PC-3 (cell line): ENCODE results near the gene MBNL1.

Experiments
- EZH2 ChIP-seq: fragments of 300-600 bp; sonication (generic); IDR thresholded peaks from one replicate; pipeline ENCODE4 v1.6.1; 2017; ENCODE audit warnings: antibody characterized with exemption, mild to moderate bottlenecking, low read length; ENCODE audit not compliant: unreplicated experiment
- EZH2phosphoT487 ChIP-seq: fragments of 300-600 bp; sonication (generic); IDR thresholded peaks from 2 replicates; pipeline ENCODE4 v1.6.1; 2018; ENCODE audit warnings: mild to moderate bottlenecking, antibody characterized with exemption, low read length, borderline replicate concordance
- TF ChIP-seq, protein P1 (sequence below): fragments of 300-600 bp; sonication (generic); conservative IDR thresholded peaks from 2 replicates; pipeline ENCODE4 v1.5.1; 2017; ENCODE audit warnings: antibody characterized with exemption, low read depth, mild to moderate bottlenecking, low read length

DNA sequence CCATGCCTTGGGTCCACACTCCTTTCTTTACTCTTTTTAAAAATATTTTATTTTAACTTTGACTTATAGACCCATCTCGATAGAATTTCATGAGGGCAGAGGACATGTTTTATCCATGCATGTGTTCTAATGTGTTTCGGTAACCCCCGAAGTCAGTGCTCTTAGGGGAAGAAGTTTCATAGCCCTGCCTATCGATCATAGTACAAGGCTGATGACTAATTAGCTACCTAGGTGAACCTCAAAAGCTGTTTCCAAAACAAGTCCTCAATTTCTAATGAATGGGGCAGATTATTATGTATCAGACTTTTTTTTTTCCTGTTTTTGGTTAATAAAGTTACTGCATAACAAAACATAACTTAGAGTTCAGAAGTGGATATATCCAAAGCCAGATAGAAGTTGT, 82.0 kb downstream of the MBNL1 start:
- TF ChIP-seq EZH2 (no peak), EZH2phosphoT487 (no peak)
- TF ChIP-seq, protein P1, sequence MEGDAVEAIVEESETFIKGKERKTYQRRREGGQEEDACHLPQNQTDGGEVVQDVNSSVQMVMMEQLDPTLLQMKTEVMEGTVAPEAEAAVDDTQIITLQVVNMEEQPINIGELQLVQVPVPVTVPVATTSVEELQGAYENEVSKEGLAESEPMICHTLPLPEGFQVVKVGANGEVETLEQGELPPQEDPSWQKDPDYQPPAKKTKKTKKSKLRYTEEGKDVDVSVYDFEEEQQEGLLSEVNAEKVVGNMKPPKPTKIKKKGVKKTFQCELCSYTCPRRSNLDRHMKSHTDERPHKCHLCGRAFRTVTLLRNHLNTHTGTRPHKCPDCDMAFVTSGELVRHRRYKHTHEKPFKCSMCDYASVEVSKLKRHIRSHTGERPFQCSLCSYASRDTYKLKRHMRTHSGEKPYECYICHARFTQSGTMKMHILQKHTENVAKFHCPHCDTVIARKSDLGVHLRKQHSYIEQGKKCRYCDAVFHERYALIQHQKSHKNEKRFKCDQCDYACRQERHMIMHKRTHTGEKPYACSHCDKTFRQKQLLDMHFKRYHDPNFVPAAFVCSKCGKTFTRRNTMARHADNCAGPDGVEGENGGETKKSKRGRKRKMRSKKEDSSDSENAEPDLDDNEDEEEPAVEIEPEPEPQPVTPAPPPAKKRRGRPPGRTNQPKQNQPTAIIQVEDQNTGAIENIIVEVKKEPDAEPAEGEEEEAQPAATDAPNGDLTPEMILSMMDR, result no peak
